Medulla oblongata (tissue), 1 donor: Measurements from ENCODE around the gene CYP2C19.
"Not testable (repeated sequence)": the region's sequence is repeated elsewhere in the genome, so short reads cannot be mapped to it uniquely, and the experiment has no call there.

Source experiments
- DNase-seq: peaks from one replicate; pipeline ENCODE4 v3.0.0-alpha.2; 2015; ENCODE audit errors: extremely low spot score

CYP2C19 gene

GRCh38 chr10:94879214-94879613, 116.7 kb downstream of the CYP2C19 start:
- DNase-seq: no peak

- DNase-seq: no peak
These were observed 126.6 kb downstream of the CYP2C19 start for GRCh38 chr10:94889123-94889522.

GRCh38 chr10:94890264-94891022, 128.0 kb downstream of the CYP2C19 start:
- DNase-seq: no peak

GRCh38 chr10:94898414-94898813, 135.9 kb downstream of the CYP2C19 start:
- not testable (repeated sequence) for DNase-seq

GRCh38 chr10:94902080-94902479, 139.6 kb downstream of the CYP2C19 start:
- no peak for DNase-seq

- DNase-seq: no peak
These were observed 140.1 kb downstream of the CYP2C19 start for GRCh38 chr10:94902570-94902969.
